ENCODE measurements around the gene SNX18. TPM values are rescaled to one million over a fixed set of nuclear protein-coding genes. Genes with fewer than 3 reads are reported as not detected.

SNX18 gene
- polyA plus RNA-seq, 1 donor from 2014 or later = 7.9 TPM

GRCh38 chr5:54471398-54471797 is 46.2 kb upstream of the SNX18 start:
- Histone ChIP-seq H3K36me3 (ENCODE audit: insufficient read depth, low read length) (no peaks in the 10 kb centered on the region), H3K27me3 (ENCODE audit: insufficient read depth, low read depth, low read length) (no peaks in the 10 kb centered on the region), H3K4me3 (ENCODE audit: low read length) (no peak overlapping the region), H4K20me1 (ENCODE audit: insufficient read depth) (no peaks in the 10 kb centered on the region), H3K9me2 (ENCODE audit: insufficient read depth, low read length) (no peaks in the 10 kb centered on the region), H3K9me3 (ENCODE audit: low read length) (no peaks in the 10 kb centered on the region), H3K4me2 (ENCODE audit: low read length) (no peak overlapping the region), H3K79me2 (replicated peaks; ENCODE audit: insufficient read depth, low read length) (no peaks in the 10 kb centered on the region), H2AFZ (ENCODE audit: low read depth, low read length) (no peak overlapping the region), H3K27ac (ENCODE audit: low read length) (no peak overlapping the region), H3K9ac (ENCODE audit: low read length) (no peak overlapping the region), H3F3A (ENCODE audit: insufficient read depth, low read length, poor library complexity, severe bottlenecking) (no peaks in the 10 kb centered on the region)
- no peak for TF ChIP-seq EZH2 (IDR thresholded peaks at IDR 0.05; ENCODE audit: borderline replicate concordance, insufficient read depth, low read length, poor library complexity, severe bottlenecking)
- no peak for TF ChIP-seq MXI1 (conservative IDR thresholded peaks at IDR 0.05; ENCODE audit: poor library complexity, severe bottlenecking)
- TF ChIP-seq EP300 (conservative IDR thresholded peaks at IDR 0.05; ENCODE audit: poor library complexity, severe bottlenecking) = no peak
- no peak for TF ChIP-seq SMC3 (conservative IDR thresholded peaks at IDR 0.05; ENCODE audit: poor library complexity)
- no peak for TF ChIP-seq REST (IDR thresholded peaks at IDR 0.05; ENCODE audit: borderline replicate concordance)
- TF ChIP-seq, protein P1, sequence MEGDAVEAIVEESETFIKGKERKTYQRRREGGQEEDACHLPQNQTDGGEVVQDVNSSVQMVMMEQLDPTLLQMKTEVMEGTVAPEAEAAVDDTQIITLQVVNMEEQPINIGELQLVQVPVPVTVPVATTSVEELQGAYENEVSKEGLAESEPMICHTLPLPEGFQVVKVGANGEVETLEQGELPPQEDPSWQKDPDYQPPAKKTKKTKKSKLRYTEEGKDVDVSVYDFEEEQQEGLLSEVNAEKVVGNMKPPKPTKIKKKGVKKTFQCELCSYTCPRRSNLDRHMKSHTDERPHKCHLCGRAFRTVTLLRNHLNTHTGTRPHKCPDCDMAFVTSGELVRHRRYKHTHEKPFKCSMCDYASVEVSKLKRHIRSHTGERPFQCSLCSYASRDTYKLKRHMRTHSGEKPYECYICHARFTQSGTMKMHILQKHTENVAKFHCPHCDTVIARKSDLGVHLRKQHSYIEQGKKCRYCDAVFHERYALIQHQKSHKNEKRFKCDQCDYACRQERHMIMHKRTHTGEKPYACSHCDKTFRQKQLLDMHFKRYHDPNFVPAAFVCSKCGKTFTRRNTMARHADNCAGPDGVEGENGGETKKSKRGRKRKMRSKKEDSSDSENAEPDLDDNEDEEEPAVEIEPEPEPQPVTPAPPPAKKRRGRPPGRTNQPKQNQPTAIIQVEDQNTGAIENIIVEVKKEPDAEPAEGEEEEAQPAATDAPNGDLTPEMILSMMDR (IDR thresholded peaks at IDR 0.05; ENCODE audit: poor library complexity, severe bottlenecking) = no peak
- no peak for TF ChIP-seq RAD21 (conservative IDR thresholded peaks at IDR 0.05)
- TF ChIP-seq TAF1 (IDR thresholded peaks at IDR 0.05; ENCODE audit: low read depth) = no peak
- TF ChIP-seq POLR2AphosphoS5 (IDR thresholded peaks at IDR 0.05) = no peak

GRCh38 chr5:54476682-54477081 is 40.9 kb upstream of the SNX18 start:
- Histone ChIP-seq H4K20me1 (ENCODE audit: insufficient read depth) (no peaks in the 10 kb centered on the region), H3K9ac (ENCODE audit: low read length) (no peak overlapping the region), H3K79me2 (replicated peaks; ENCODE audit: insufficient read depth, low read length) (no peaks in the 10 kb centered on the region), H3K27ac (ENCODE audit: low read length) (no peak overlapping the region), H3K9me3 (ENCODE audit: low read length) (no peaks in the 10 kb centered on the region), H3K36me3 (ENCODE audit: insufficient read depth, low read length) (no peaks in the 10 kb centered on the region), H3K9me2 (ENCODE audit: insufficient read depth, low read length) (no peaks in the 10 kb centered on the region), H3K4me3 (ENCODE audit: low read length) (no peak overlapping the region), H3K4me2 (ENCODE audit: low read length) (no peak overlapping the region), H3K27me3 (ENCODE audit: insufficient read depth, low read depth, low read length) (no peaks in the 10 kb centered on the region), H3F3A (ENCODE audit: insufficient read depth, low read length, poor library complexity, severe bottlenecking) (no peaks in the 10 kb centered on the region), H2AFZ (ENCODE audit: low read depth, low read length) (no peak overlapping the region)
- TF ChIP-seq POLR2AphosphoS5 (IDR thresholded peaks at IDR 0.05) = no peak
- TF ChIP-seq, protein P1 (IDR thresholded peaks at IDR 0.05; ENCODE audit: poor library complexity, severe bottlenecking) = no peak
- TF ChIP-seq SMC3 (conservative IDR thresholded peaks at IDR 0.05; ENCODE audit: poor library complexity) = no peak
- no peak for TF ChIP-seq EP300 (conservative IDR thresholded peaks at IDR 0.05; ENCODE audit: poor library complexity, severe bottlenecking)
